ENCODE measurements around the gene SMARCAL1.

DNA sequence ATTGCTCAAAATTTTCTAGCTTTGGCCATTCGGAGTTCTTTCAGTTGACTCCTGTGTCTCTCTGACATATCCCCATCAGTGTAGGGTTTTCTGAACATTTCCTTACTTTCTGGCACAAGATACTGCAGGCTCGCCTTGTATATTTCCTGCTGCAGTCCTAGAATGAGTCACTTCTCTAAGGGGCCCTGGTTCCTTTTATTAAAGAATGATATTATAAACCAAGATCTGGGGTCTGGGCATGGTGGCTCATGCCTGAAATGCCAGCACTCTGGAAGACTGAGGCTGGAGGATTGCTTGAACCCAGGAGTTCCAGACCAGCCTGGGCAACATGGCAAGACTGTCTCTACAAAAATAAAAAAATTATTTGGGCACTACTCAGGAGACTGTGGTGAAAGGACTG lies 83.4 kb downstream of the SMARCAL1 start:
- TF ChIP-seq, protein P1, sequence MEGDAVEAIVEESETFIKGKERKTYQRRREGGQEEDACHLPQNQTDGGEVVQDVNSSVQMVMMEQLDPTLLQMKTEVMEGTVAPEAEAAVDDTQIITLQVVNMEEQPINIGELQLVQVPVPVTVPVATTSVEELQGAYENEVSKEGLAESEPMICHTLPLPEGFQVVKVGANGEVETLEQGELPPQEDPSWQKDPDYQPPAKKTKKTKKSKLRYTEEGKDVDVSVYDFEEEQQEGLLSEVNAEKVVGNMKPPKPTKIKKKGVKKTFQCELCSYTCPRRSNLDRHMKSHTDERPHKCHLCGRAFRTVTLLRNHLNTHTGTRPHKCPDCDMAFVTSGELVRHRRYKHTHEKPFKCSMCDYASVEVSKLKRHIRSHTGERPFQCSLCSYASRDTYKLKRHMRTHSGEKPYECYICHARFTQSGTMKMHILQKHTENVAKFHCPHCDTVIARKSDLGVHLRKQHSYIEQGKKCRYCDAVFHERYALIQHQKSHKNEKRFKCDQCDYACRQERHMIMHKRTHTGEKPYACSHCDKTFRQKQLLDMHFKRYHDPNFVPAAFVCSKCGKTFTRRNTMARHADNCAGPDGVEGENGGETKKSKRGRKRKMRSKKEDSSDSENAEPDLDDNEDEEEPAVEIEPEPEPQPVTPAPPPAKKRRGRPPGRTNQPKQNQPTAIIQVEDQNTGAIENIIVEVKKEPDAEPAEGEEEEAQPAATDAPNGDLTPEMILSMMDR (conservative IDR thresholded peaks at IDR 0.05; ENCODE audit: low read depth in 2 of 2): no peak
- TF ChIP-seq CREB1 (CRISPR knock-in tag; IDR thresholded peaks at IDR 0.05; ENCODE audit: low read depth): no peak
- TF ChIP-seq EZH2 (IDR thresholded peaks at IDR 0.05; ENCODE audit: low read depth, unreplicated experiment): no peak
- TF ChIP-seq EZH2phosphoT487 (IDR thresholded peaks at IDR 0.05; ENCODE audit: unreplicated experiment): no peak
- no peak for TF ChIP-seq JUNB (IDR thresholded peaks at IDR 0.05; ENCODE audit: unreplicated experiment)
- TF ChIP-seq, protein P2, sequence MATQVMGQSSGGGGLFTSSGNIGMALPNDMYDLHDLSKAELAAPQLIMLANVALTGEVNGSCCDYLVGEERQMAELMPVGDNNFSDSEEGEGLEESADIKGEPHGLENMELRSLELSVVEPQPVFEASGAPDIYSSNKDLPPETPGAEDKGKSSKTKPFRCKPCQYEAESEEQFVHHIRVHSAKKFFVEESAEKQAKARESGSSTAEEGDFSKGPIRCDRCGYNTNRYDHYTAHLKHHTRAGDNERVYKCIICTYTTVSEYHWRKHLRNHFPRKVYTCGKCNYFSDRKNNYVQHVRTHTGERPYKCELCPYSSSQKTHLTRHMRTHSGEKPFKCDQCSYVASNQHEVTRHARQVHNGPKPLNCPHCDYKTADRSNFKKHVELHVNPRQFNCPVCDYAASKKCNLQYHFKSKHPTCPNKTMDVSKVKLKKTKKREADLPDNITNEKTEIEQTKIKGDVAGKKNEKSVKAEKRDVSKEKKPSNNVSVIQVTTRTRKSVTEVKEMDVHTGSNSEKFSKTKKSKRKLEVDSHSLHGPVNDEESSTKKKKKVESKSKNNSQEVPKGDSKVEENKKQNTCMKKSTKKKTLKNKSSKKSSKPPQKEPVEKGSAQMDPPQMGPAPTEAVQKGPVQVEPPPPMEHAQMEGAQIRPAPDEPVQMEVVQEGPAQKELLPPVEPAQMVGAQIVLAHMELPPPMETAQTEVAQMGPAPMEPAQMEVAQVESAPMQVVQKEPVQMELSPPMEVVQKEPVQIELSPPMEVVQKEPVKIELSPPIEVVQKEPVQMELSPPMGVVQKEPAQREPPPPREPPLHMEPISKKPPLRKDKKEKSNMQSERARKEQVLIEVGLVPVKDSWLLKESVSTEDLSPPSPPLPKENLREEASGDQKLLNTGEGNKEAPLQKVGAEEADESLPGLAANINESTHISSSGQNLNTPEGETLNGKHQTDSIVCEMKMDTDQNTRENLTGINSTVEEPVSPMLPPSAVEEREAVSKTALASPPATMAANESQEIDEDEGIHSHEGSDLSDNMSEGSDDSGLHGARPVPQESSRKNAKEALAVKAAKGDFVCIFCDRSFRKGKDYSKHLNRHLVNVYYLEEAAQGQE (IDR thresholded peaks at IDR 0.05; ENCODE audit: unreplicated experiment): no peak
- TF ChIP-seq POLR2AphosphoS5 (IDR thresholded peaks at IDR 0.05; ENCODE audit: low read depth): no peak
- no peak for TF ChIP-seq STAT1 (IDR thresholded peaks at IDR 0.05; ENCODE audit: unreplicated experiment)
- TF ChIP-seq NANOG (IDR thresholded peaks at IDR 0.05; ENCODE audit: borderline replicate concordance): no peak
- no peak for TF ChIP-seq ZNF114 (CRISPR knock-in tag; IDR thresholded peaks at IDR 0.05)
- TF ChIP-seq ETS1 (IDR thresholded peaks at IDR 0.05): no peak
- no peak for TF ChIP-seq ZNF462 (CRISPR knock-in tag; IDR thresholded peaks at IDR 0.05)
- TF ChIP-seq ZNF331 (CRISPR knock-in tag; IDR thresholded peaks at IDR 0.05; ENCODE audit: low read depth): no peak

All from GM23338 (cell line).